Glutamatergic neuron (in vitro differentiated cells): Measurements from ENCODE around the gene ADGRB3. TPM values are rescaled to one million over a fixed set of nuclear protein-coding genes. Genes with fewer than 3 reads are reported as not detected.
"Not testable (repeated sequence)": the region's sequence is repeated elsewhere in the genome, so short reads cannot be mapped to it uniquely, and the experiment has no call there.

ENCODE experiments used
- DNase-seq: peaks from one replicate; pipeline ENCODE4 v3.0.0; 2022
- H3K27ac Mint-ChIP-seq: one replicate; pipeline ENCODE4 v1.8.0; 2020; ENCODE audit warnings: mild to moderate bottlenecking, mixed read lengths, inconsistent platforms; ENCODE audit not compliant: unreplicated experiment
- H3K27me3 Mint-ChIP-seq: one replicate; pipeline ENCODE4 v1.8.0; 2020; ENCODE audit warnings: mild to moderate bottlenecking, moderate library complexity, mixed read lengths, inconsistent platforms; ENCODE audit not compliant: unreplicated experiment
- H3K36me3 Mint-ChIP-seq: one replicate; pipeline ENCODE4 v1.8.0; 2020; ENCODE audit warnings: mild to moderate bottlenecking, mixed read lengths, inconsistent platforms; ENCODE audit not compliant: unreplicated experiment
- H3K4me1 Mint-ChIP-seq: one replicate; pipeline ENCODE4 v1.8.0; 2020; ENCODE audit warnings: mild to moderate bottlenecking, low read depth, mixed read lengths, inconsistent platforms; ENCODE audit not compliant: unreplicated experiment
- H3K4me3 Mint-ChIP-seq: one replicate; pipeline ENCODE4 v1.8.0; 2020; ENCODE audit warnings: mild to moderate bottlenecking, mixed read lengths, inconsistent platforms; ENCODE audit not compliant: unreplicated experiment
- H3K9me3 Mint-ChIP-seq: one replicate; pipeline ENCODE4 v1.8.0; 2020; ENCODE audit warnings: mild to moderate bottlenecking, moderate library complexity, mixed read lengths, inconsistent platforms; ENCODE audit not compliant: unreplicated experiment
- CTCF ChIP-seq: fragments of 200-600 bp; sonication (generic); IDR thresholded peaks from one replicate; pipeline ENCODE4 v1.5.0; 2021; ENCODE audit not compliant: partially characterized antibody, unreplicated experiment
- total RNA-seq: library from RNA; stranded (reverse); fragmentation: NEBNext Ultra II Directional; extraction: Animal tissue kit (Norgen Biotek cat#: 25700); gene quantifications from one replicate; pipeline ENCODE4 v1.2.1, GENCODE V29; 2021; ENCODE audit not compliant: unreplicated experiment

The ADGRB3 gene
- total RNA-seq, 1 donor from 2014 or later = 7.3 TPM

GRCh38 chr6:68779366-68779765, 144.3 kb downstream of the ADGRB3 start:
- H3K27me3 Mint-ChIP-seq = peaks cover 2% of the 10 kb centered on the region
- no peak overlapping the region for H3K4me3 Mint-ChIP-seq
- H3K27ac Mint-ChIP-seq = no peak overlapping the region
- DNase-seq = no peak
- no peak for TF ChIP-seq CTCF
- no peaks in the 10 kb centered on the region for H3K36me3 Mint-ChIP-seq
- H3K9me3 Mint-ChIP-seq = no peaks in the 10 kb centered on the region
- peaks cover 14% of the 10 kb centered on the region for H3K4me1 Mint-ChIP-seq

- H3K9me3 Mint-ChIP-seq, H3K4me1 Mint-ChIP-seq, H3K27me3 Mint-ChIP-seq, H3K27ac Mint-ChIP-seq, H3K36me3 Mint-ChIP-seq, H3K4me3 Mint-ChIP-seq, DNase-seq: not testable (repeated sequence)
Observed at GRCh38 chr6:68790128-68790527, 155.0 kb downstream of the ADGRB3 start.

- not testable (repeated sequence) for H3K9me3 Mint-ChIP-seq, H3K27ac Mint-ChIP-seq
Observed at GRCh38 chr6:68814976-68815375, 179.9 kb downstream of the ADGRB3 start.

GRCh38 chr6:68826501-68826900, 191.4 kb downstream of the ADGRB3 start:
- Mint-ChIP-seq H3K27me3 (peaks cover 2% of the 10 kb centered on the region), H3K36me3 (no peaks in the 10 kb centered on the region), H3K4me3 (no peak overlapping the region), H3K27ac (no peak overlapping the region), H3K4me1 (no peaks in the 10 kb centered on the region), H3K9me3 (no peaks in the 10 kb centered on the region)
- DNase-seq = no peak
- no peak for TF ChIP-seq CTCF

More at GRCh38 chr6:68814976-68815375, 179.9 kb downstream of the ADGRB3 start:
- not testable (repeated sequence) for H3K4me1 Mint-ChIP-seq, H3K27me3 Mint-ChIP-seq, DNase-seq, H3K4me3 Mint-ChIP-seq, H3K36me3 Mint-ChIP-seq

- Mint-ChIP-seq H3K36me3 (no peaks in the 10 kb centered on the region), H3K4me3 (no peak overlapping the region)
Observed at GRCh38 chr6:68834551-68834950, 199.5 kb downstream of the ADGRB3 start.

GRCh38 chr6:68838571-68838970, 203.5 kb downstream of the ADGRB3 start:
- Mint-ChIP-seq H3K4me1 (no peaks in the 10 kb centered on the region), H3K27ac (no peak overlapping the region), H3K4me3 (no peak overlapping the region), H3K36me3 (peaks cover 6% of the 10 kb centered on the region), H3K27me3 (peaks cover 4% of the 10 kb centered on the region), H3K9me3 (peaks cover 4% of the 10 kb centered on the region)
- no peak for TF ChIP-seq CTCF
- DNase-seq = no peak

More at GRCh38 chr6:68834551-68834950, 199.5 kb downstream of the ADGRB3 start:
- Mint-ChIP-seq H3K4me1 (peaks cover 2% of the 10 kb centered on the region), H3K9me3 (no peaks in the 10 kb centered on the region), H3K27me3 (peaks cover 2% of the 10 kb centered on the region), H3K27ac (no peak overlapping the region)
- no peak for TF ChIP-seq CTCF
- no peak for DNase-seq
